Measurements from ENCODE around the gene PLEKHA8. TPM values are rescaled to one million over a fixed set of nuclear protein-coding genes. Genes with fewer than 3 reads are reported as not detected.
A peak's percentile ranks its signal among the peaks of the same experiment; 100 is the strongest.

Gene PLEKHA8
- total RNA-seq, 1 donor from 2014 or later = 20.3 TPM

GRCh38 chr7:30005464-30005863 lies 22.7 kb upstream of the PLEKHA8 start:
- Mint-ChIP-seq H3K9me3 (ENCODE audit: low read depth) (no peaks in the 10 kb centered on the region), H3K27me3 (ENCODE audit: low read depth) (no peaks in the 10 kb centered on the region), H3K36me3 (ENCODE audit: low read depth) (peaks cover 1% of the 10 kb centered on the region), H3K27ac (ENCODE audit: unreplicated experiment) (no peak overlapping the region), H3K4me1 (ENCODE audit: low read depth) (peaks cover 10% of the 10 kb centered on the region), H3K4me3 (ENCODE audit: unreplicated experiment) (no peak overlapping the region)
- TF ChIP-seq CTCF (IDR thresholded peaks at IDR 0.05) = no peak
- no peak for DNase-seq (ENCODE audit: low spot score)

- Mint-ChIP-seq H3K4me3 (ENCODE audit: unreplicated experiment) (no peak overlapping the region), H3K4me1 (ENCODE audit: low read depth) (no peaks in the 10 kb centered on the region), H3K36me3 (ENCODE audit: low read depth) (peaks cover 6% of the 10 kb centered on the region), H3K27ac (ENCODE audit: unreplicated experiment) (no peak overlapping the region), H3K9me3 (ENCODE audit: low read depth) (no peaks in the 10 kb centered on the region), H3K27me3 (ENCODE audit: low read depth) (no peaks in the 10 kb centered on the region)
- no peak for TF ChIP-seq CTCF (IDR thresholded peaks at IDR 0.05)
- no peak for DNase-seq (ENCODE audit: low spot score)
Measured at GRCh38 chr7:30010021-30010420, 18.2 kb upstream of the PLEKHA8 start.

- no peaks in the 10 kb centered on the region for H3K4me1 Mint-ChIP-seq (ENCODE audit: low read depth)
- H3K4me3 Mint-ChIP-seq (ENCODE audit: unreplicated experiment) = no peak overlapping the region
- peaks cover 10% of the 10 kb centered on the region for H3K36me3 Mint-ChIP-seq (ENCODE audit: low read depth)
- no peak overlapping the region for H3K27ac Mint-ChIP-seq (ENCODE audit: unreplicated experiment)
- no peaks in the 10 kb centered on the region for H3K9me3 Mint-ChIP-seq (ENCODE audit: low read depth)
- DNase-seq (ENCODE audit: low spot score) = no peak
- no peak for TF ChIP-seq CTCF (IDR thresholded peaks at IDR 0.05)
- no peaks in the 10 kb centered on the region for H3K27me3 Mint-ChIP-seq (ENCODE audit: low read depth)
Measured at GRCh38 chr7:30012757-30013156, 15.5 kb upstream of the PLEKHA8 start.

GRCh38 chr7:30018451-30018850 lies 9.8 kb upstream of the PLEKHA8 start:
- Mint-ChIP-seq H3K9me3 (ENCODE audit: low read depth) (no peaks in the 10 kb centered on the region), H3K4me1 (ENCODE audit: low read depth) (peaks cover 26% of the 10 kb centered on the region), H3K27ac (ENCODE audit: unreplicated experiment) (no peak overlapping the region), H3K4me3 (ENCODE audit: unreplicated experiment) (no peak overlapping the region), H3K36me3 (ENCODE audit: low read depth) (peaks cover 12% of the 10 kb centered on the region), H3K27me3 (ENCODE audit: low read depth) (no peaks in the 10 kb centered on the region)
- no peak for TF ChIP-seq CTCF (IDR thresholded peaks at IDR 0.05)
- DNase-seq (ENCODE audit: low spot score) = no peak

GRCh38 chr7:30019387-30019786 lies 8.8 kb upstream of the PLEKHA8 start:
- DNase-seq (ENCODE audit: low spot score) = no peak
- Mint-ChIP-seq H3K27me3 (ENCODE audit: low read depth) (no peaks in the 10 kb centered on the region), H3K36me3 (ENCODE audit: low read depth) (peaks cover 10% of the 10 kb centered on the region), H3K9me3 (ENCODE audit: low read depth) (no peaks in the 10 kb centered on the region), H3K4me1 (ENCODE audit: low read depth) (peaks cover 35% of the 10 kb centered on the region), H3K4me3 (ENCODE audit: unreplicated experiment) (no peak overlapping the region), H3K27ac (ENCODE audit: unreplicated experiment) (no peak overlapping the region)
- peak; percentile 64 for TF ChIP-seq CTCF (IDR thresholded peaks at IDR 0.05)

Measured in chondrocyte (in vitro differentiated cells).